SK-N-SH treated with all-trans-retinoic acid at 6 μM for 48 hours (cell line): ENCODE measurements around the gene YTHDF2.

Experiments
- ATAC-seq: fragments of 200-7000 bp; cut with Tn5 transposase; 3 replicates; pipeline ENCODE4 v1.9.1; 2020; ENCODE audit warnings: mild to moderate bottlenecking, moderate library complexity
- ARNTL ChIP-seq: fragments of 450-650 bp; formaldehyde crosslinking; IDR thresholded peaks from 2 replicates; pipeline ENCODE4 v1.5.0; 2020; ENCODE audit warnings: low read depth, mild to moderate bottlenecking, moderate library complexity, borderline replicate concordance
- BACH2 ChIP-seq: fragments of 250-450 bp; sonication (Bioruptor Pico); IDR thresholded peaks from 2 replicates; pipeline ENCODE4 v1.9.0; 2021; ENCODE audit warnings: mild to moderate bottlenecking, borderline replicate concordance
- CSDC2 ChIP-seq: fragments of 250-450 bp; sonication (Bioruptor Pico); IDR thresholded peaks from 2 replicates; pipeline ENCODE4 v1.5.0; 2020; ENCODE audit warnings: mild to moderate bottlenecking, moderate library complexity
- CSRNP3 ChIP-seq: fragments of 250-450 bp; sonication (Bioruptor Pico); IDR thresholded peaks from 2 replicates; pipeline ENCODE4 v1.5.1; 2021; ENCODE audit warnings: mild to moderate bottlenecking, moderate library complexity
- GLIS3 ChIP-seq: fragments of 250-450 bp; sonication (Bioruptor Pico); IDR thresholded peaks from 2 replicates; pipeline ENCODE4 v1.5.0; 2020; ENCODE audit warnings: mild to moderate bottlenecking, moderate library complexity
- ISL1 ChIP-seq: fragments of 250-450 bp; sonication (Bioruptor Pico); IDR thresholded peaks from 2 replicates; pipeline ENCODE4 v2.1.2; 2022; ENCODE audit warnings: mild to moderate bottlenecking, moderate library complexity
- OSR1 ChIP-seq: fragments of 250-450 bp; sonication (Bioruptor Pico); IDR thresholded peaks from 2 replicates; pipeline ENCODE4 v1.8.0; 2022; ENCODE audit warnings: moderate library complexity, mild to moderate bottlenecking, inconsistent platforms
- PATZ1 ChIP-seq: fragments of 250-450 bp; sonication (Bioruptor Pico); IDR thresholded peaks from 2 replicates; pipeline ENCODE4 v1.8.0; 2020; ENCODE audit warnings: mild to moderate bottlenecking, moderate library complexity, borderline replicate concordance
- POU6F1 ChIP-seq: fragments of 250-450 bp; sonication (Bioruptor Pico); IDR thresholded peaks from 2 replicates; pipeline ENCODE4 v1.8.0; 2021; ENCODE audit warnings: low read depth, mild to moderate bottlenecking, moderate library complexity, borderline replicate concordance
- TOX ChIP-seq: fragments of 250-450 bp; sonication (Bioruptor Pico); IDR thresholded peaks from 2 replicates; pipeline ENCODE4 v1.8.0; 2021; ENCODE audit warnings: mild to moderate bottlenecking, moderate library complexity, borderline replicate concordance
- TSHZ2 ChIP-seq: fragments of 250-450 bp; sonication (Bioruptor Pico); IDR thresholded peaks from 2 replicates; pipeline ENCODE4 v1.5.0; 2020; ENCODE audit warnings: mild to moderate bottlenecking, moderate library complexity
- ZFP3 ChIP-seq: fragments of 250-450 bp; sonication (Bioruptor Pico); IDR thresholded peaks from 2 replicates; pipeline ENCODE4 v1.5.0; 2020; ENCODE audit warnings: mild to moderate bottlenecking, moderate library complexity
- ZNF565 ChIP-seq: fragments of 450-650 bp; formaldehyde crosslinking; conservative IDR thresholded peaks from 2 replicates; pipeline ENCODE4 v1.5.0; 2020; ENCODE audit warnings: low read depth, mild to moderate bottlenecking, moderate library complexity
- ZNF70 ChIP-seq: fragments of 450-650 bp; formaldehyde crosslinking; IDR thresholded peaks from 2 replicates; pipeline ENCODE4 v1.5.0; 2020; ENCODE audit warnings: mild to moderate bottlenecking, moderate library complexity
- ZNF8 ChIP-seq: fragments of 450-650 bp; formaldehyde crosslinking; IDR thresholded peaks from 2 replicates; pipeline ENCODE4 v1.5.0; 2020; ENCODE audit warnings: mild to moderate bottlenecking, moderate library complexity

The YTHDF2 gene

GRCh38 chr1:28737307-28738132, 780 bp downstream of the YTHDF2 start:
- ATAC-seq, result peak; percentile 43
- TF ChIP-seq OSR1 (CRISPR knock-in tag) (no peak), ZFP3 (CRISPR knock-in tag) (no peak), PATZ1 (CRISPR knock-in tag) (no peak), ZNF70 (no peak), ZNF565 (no peak), GLIS3 (no peak)

GRCh38 chr1:28740118-28740517, 3.4 kb downstream of the YTHDF2 start:
- TF ChIP-seq CSDC2 (CRISPR knock-in tag), result no peak
- no peak for TF ChIP-seq CSRNP3 (CRISPR knock-in tag)
- no peak for TF ChIP-seq TOX (CRISPR knock-in tag)
- no peak for TF ChIP-seq ZNF8 (CRISPR knock-in tag)
- no peak for TF ChIP-seq ISL1 (CRISPR knock-in tag)
- TF ChIP-seq BACH2 (CRISPR knock-in tag), result no peak
- TF ChIP-seq TSHZ2 (CRISPR knock-in tag), result no peak
- TF ChIP-seq ARNTL (CRISPR knock-in tag), result no peak
- no peak for ATAC-seq

- ATAC-seq, result no peak
- TF ChIP-seq OSR1 (CRISPR knock-in tag), result no peak
- TF ChIP-seq ISL1 (CRISPR knock-in tag), result no peak
- TF ChIP-seq POU6F1, result no peak
- no peak for TF ChIP-seq PATZ1 (CRISPR knock-in tag)
- no peak for TF ChIP-seq TOX (CRISPR knock-in tag)
- no peak for TF ChIP-seq GLIS3
- no peak for TF ChIP-seq CSDC2 (CRISPR knock-in tag)
Observed at GRCh38 chr1:28744184-28744583, 7.4 kb downstream of the YTHDF2 start.

- TF ChIP-seq TSHZ2 (CRISPR knock-in tag), result no peak
- TF ChIP-seq TOX (CRISPR knock-in tag), result no peak
- ATAC-seq, result no peak
Observed at GRCh38 chr1:28745653-28746173, 9.0 kb downstream of the YTHDF2 start.
